ENCODE data around the gene PTPRN2.

DNA sequence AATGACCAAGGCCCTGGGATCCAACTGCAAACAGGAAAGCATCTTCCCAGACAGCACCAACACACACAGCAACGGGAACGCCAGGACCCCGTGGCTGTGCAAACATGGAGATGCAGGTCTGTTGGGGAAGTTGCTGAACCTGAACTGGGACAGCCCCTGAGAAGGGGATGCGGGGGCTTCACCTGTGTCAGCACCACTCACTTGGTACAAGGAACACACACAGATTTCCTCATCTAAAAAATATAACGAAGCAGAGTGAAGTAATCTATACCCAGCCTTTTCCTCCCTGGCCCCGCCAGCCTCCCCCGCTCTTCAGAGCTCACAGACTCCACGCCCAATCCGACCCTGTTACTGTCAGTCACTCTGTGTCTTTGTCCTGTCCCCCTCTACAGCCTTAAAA lies 93.0 kb downstream of the PTPRN2 start:
- TF ChIP-seq POLR2A (IDR thresholded peaks at IDR 0.05), result no peak
- TF ChIP-seq, protein P1, sequence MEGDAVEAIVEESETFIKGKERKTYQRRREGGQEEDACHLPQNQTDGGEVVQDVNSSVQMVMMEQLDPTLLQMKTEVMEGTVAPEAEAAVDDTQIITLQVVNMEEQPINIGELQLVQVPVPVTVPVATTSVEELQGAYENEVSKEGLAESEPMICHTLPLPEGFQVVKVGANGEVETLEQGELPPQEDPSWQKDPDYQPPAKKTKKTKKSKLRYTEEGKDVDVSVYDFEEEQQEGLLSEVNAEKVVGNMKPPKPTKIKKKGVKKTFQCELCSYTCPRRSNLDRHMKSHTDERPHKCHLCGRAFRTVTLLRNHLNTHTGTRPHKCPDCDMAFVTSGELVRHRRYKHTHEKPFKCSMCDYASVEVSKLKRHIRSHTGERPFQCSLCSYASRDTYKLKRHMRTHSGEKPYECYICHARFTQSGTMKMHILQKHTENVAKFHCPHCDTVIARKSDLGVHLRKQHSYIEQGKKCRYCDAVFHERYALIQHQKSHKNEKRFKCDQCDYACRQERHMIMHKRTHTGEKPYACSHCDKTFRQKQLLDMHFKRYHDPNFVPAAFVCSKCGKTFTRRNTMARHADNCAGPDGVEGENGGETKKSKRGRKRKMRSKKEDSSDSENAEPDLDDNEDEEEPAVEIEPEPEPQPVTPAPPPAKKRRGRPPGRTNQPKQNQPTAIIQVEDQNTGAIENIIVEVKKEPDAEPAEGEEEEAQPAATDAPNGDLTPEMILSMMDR (IDR thresholded peaks at IDR 0.05), result no peak
